ENCODE data around the gene WDR54. TPM values are rescaled to one million over a fixed set of nuclear protein-coding genes. Genes with fewer than 3 reads are reported as not detected.

The WDR54 gene
- total and polyA plus RNA-seq, 10 of the 15 experiments (the other 5 are each of a cell fraction or from before 2014, with no cell fraction given): 38.2 to 116 (median 89.1) TPM

DNA sequence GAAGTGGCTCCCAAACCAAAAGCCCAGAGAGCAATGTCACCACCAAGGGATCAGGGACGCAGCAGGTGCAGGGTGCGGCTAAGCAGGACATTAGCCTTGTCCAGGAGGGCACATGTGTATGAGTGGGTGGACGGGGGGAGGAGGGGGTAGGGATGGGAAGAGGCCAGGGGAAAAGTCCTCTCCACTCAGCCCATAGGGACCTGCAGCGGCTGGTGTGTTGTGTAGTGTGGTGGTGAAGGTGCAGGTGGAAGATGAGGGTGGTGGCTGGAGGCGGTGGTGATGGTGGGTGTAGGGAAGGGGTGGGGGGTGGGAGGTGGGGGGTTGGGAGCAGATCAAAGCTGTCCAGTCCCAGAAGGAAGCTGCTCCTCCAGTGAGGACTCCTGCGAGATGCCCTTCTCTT is 3.8 kb upstream of the WDR54 start (continued):
- TF ChIP-seq, protein P1, sequence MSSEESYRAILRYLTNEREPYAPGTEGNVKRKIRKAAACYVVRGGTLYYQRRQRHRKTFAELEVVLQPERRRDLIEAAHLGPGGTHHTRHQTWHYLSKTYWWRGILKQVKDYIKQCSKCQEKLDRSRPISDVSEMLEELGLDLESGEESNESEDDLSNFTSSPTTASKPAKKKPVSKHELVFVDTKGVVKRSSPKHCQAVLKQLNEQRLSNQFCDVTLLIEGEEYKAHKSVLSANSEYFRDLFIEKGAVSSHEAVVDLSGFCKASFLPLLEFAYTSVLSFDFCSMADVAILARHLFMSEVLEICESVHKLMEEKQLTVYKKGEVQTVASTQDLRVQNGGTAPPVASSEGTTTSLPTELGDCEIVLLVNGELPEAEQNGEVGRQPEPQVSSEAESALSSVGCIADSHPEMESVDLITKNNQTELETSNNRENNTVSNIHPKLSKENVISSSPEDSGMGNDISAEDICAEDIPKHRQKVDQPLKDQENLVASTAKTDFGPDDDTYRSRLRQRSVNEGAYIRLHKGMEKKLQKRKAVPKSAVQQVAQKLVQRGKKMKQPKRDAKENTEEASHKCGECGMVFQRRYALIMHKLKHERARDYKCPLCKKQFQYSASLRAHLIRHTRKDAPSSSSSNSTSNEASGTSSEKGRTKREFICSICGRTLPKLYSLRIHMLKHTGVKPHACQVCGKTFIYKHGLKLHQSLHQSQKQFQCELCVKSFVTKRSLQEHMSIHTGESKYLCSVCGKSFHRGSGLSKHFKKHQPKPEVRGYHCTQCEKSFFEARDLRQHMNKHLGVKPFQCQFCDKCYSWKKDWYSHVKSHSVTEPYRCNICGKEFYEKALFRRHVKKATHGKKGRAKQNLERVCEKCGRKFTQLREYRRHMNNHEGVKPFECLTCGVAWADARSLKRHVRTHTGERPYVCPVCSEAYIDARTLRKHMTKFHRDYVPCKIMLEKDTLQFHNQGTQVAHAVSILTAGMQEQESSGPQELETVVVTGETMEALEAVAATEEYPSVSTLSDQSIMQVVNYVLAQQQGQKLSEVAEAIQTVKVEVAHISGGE (CRISPR knock-in tag; IDR thresholded peaks at IDR 0.05): no peak
- no peak for TF ChIP-seq RCOR1 (conservative IDR thresholded peaks at IDR 0.05; ENCODE audit: low read depth, low read length)

DNA sequence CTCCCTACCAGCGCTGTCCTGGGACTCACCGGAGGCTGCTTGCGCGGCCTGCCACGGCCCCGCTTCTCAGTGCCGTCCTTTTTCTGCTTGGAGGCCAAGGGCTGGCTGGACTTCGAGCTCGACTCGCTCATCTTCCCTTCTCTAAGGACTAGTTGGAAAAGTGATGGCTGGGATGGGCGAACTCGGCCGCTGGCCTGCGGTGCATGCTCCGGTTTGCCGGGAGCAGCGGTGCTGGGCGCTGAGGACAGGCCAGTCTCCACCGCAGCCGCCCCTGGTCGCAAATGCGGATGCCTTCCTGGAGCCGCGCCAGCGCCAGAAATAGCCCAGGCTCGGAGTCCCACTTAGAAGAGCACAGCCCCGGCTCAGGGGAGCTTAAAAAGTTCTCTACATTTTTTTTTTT is 3.2 kb upstream of the WDR54 start:
- Histone ChIP-seq H2AFZ (ENCODE audit: control insufficient read depth, low read depth, low read length) (no peak overlapping the region), H3K79me2 (ENCODE audit: control insufficient read depth, insufficient read depth, low read length) (peaks cover 8% of the 10 kb centered on the region), H4K20me1 (ENCODE audit: control insufficient read depth, insufficient read depth) (no peaks in the 10 kb centered on the region), H3K4me1 (ENCODE audit: control insufficient read depth, insufficient read depth, low read length) (peaks cover 49% of the 10 kb centered on the region), H3K27me3 (replicated peaks in 1 of 2; ENCODE audit: control insufficient read depth in 2 of 2, insufficient read depth in 2 of 2, low read length in 1 of 2) (no peaks in the 10 kb centered on the region), H3K27ac (ENCODE audit: control insufficient read depth, insufficient read depth) (no peak overlapping the region), H3K4me2 (ENCODE audit: control insufficient read depth, insufficient read depth) (no peak overlapping the region), H3K4me3 (no peak overlapping the region), H3K36me3 (ENCODE audit: control insufficient read depth in 2 of 2, insufficient read depth in 2 of 2, low read length in 1 of 2) (peaks cover 0 to 3% of the 10 kb centered on the region in 2 experiments; a peak in 1 of 4 replicates), H3K9ac (ENCODE audit: control insufficient read depth, insufficient read depth, low read length) (no peak overlapping the region), H3K9me3 (replicated peaks; ENCODE audit: control insufficient read depth, insufficient read depth, low read length) (no peaks in the 10 kb centered on the region)
- BruUV-seq (replicated peaks): no TSS peak
- FAIRE-seq (no peak), DNase-seq (ENCODE audit: low read depth, low spot score) (no peak), ATAC-seq (no peak)
- ChIA-PET RAD21 (ENCODE audit: unreplicated experiment) (no interaction called here), POLR2A (interaction anchor here (0.6 to 1.8 kb wide), 2 partner anchors 36 to 405 kb away, joined by 4 to 6 read pairs; partner anchors contain the start of gene INO80B), CTCF (interaction anchor here (1.4 kb wide), 1 partner anchor 26 kb away, joined by 8 read pairs; no protein-coding TSS in a partner anchor), SMC1A (ENCODE audit: uncharacterized antibody, unreplicated experiment) (interaction anchor here (0.6 to 3.0 kb wide), 3 partner anchors 13 to 172 kb away, joined by 3 to 14 read pairs (median 3); no protein-coding TSS in a partner anchor)
- WGBS (ENCODE audit: insufficient coverage, insufficient replicate concordance, low lambda C conversion rate, missing lambda C conversion rate): 95% methylated on average over 27 of the region's 27 CpGs
- TF ChIP-seq, protein P2, sequence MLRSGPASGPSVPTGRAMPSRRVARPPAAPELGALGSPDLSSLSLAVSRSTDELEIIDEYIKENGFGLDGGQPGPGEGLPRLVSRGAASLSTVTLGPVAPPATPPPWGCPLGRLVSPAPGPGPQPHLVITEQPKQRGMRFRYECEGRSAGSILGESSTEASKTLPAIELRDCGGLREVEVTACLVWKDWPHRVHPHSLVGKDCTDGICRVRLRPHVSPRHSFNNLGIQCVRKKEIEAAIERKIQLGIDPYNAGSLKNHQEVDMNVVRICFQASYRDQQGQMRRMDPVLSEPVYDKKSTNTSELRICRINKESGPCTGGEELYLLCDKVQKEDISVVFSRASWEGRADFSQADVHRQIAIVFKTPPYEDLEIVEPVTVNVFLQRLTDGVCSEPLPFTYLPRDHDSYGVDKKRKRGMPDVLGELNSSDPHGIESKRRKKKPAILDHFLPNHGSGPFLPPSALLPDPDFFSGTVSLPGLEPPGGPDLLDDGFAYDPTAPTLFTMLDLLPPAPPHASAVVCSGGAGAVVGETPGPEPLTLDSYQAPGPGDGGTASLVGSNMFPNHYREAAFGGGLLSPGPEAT (IDR thresholded peaks at IDR 0.05; ENCODE audit: low read depth): no peak
- TF ChIP-seq BMI1 (IDR thresholded peaks at IDR 0.05; ENCODE audit: borderline replicate concordance) (no peak), NFYB (IDR thresholded peaks at IDR 0.05; ENCODE audit: insufficient read depth, low read depth, low read length) (no peak), HCFC1 (IDR thresholded peaks at IDR 0.05; ENCODE audit: low read length) (no peak), NFYA (IDR thresholded peaks at IDR 0.05; ENCODE audit: borderline replicate concordance, low read depth, low read length) (no peak), NR2C2 (IDR thresholded peaks at IDR 0.05; ENCODE audit: borderline replicate concordance, control insufficient read depth, insufficient read length, low read depth) (no peak)
- TF ChIP-seq, protein P3, sequence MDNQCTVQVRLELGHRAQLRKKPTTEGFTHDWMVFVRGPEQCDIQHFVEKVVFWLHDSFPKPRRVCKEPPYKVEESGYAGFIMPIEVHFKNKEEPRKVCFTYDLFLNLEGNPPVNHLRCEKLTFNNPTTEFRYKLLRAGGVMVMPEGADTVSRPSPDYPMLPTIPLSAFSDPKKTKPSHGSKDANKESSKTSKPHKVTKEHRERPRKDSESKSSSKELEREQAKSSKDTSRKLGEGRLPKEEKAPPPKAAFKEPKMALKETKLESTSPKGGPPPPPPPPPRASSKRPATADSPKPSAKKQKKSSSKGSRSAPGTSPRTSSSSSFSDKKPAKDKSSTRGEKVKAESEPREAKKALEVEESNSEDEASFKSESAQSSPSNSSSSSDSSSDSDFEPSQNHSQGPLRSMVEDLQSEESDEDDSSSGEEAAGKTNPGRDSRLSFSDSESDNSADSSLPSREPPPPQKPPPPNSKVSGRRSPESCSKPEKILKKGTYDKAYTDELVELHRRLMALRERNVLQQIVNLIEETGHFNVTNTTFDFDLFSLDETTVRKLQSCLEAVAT (IDR thresholded peaks at IDR 0.05): no peak
- in situ Hi-C loops (cut with MboI) (no loop called here), intact Hi-C loops (cut with micrococcal nuclease; ENCODE audit: unreplicated experiment) (no loop called here)

Data from GM12878 (cell line).